ENCODE results near the gene KIF23. TPM values are rescaled to one million over a fixed set of nuclear protein-coding genes. Genes with fewer than 3 reads are reported as not detected.

KIF23 gene
- total RNA-seq, 5 donors from 2014 or later (not counting 1 experiment from before 2014, with no cell fraction given) = 0.36 to 2.2 (median 0.76) TPM

- peaks cover 0 to 12% of the 10 kb centered on the region in 2 experiments for H3K4me1 ChIP-seq (ENCODE audit: control insufficient read depth in 1 of 2, extremely low read depth in 1 of 2, insufficient read depth in 2 of 2, low read length in 2 of 2)
- H3K9me3 Mint-ChIP-seq = no peaks in the 10 kb centered on the region
- no peak for DNase-seq
- no peaks in the 10 kb centered on the region for H3K36me3 Mint-ChIP-seq
- no peak overlapping the region for H3K4me3 Mint-ChIP-seq
- H3K36me3 ChIP-seq (ENCODE audit: control insufficient read depth in 2 of 2, extremely low read depth in 1 of 2, insufficient read depth in 1 of 2, low read length in 1 of 2) = no peaks in the 10 kb centered on the region
- no peak overlapping the region for H3K27ac ChIP-seq (ENCODE audit: low read length)
- CTCF ChIA-PET = no interaction called here
- H3K27me3 Mint-ChIP-seq = peaks cover 9 to 10% of the 10 kb centered on the region in 2 donors
- no peaks in the 10 kb centered on the region for H3K9me3 ChIP-seq
- POLR2A ChIA-PET = no interaction called here
- ATAC-seq (replicated peaks in 1 of 4) = no peak
- H3K4me3 ChIP-seq (ENCODE audit: control insufficient read depth in 1 of 2, extremely low read depth in 1 of 2, low read length in 1 of 2) = no peak overlapping the region
- peaks cover 6 to 18% (median 10%) of the 10 kb centered on the region in 3 donors for H3K4me1 Mint-ChIP-seq
- H3K27me3 ChIP-seq (replicated peaks in 1 of 2; ENCODE audit: control insufficient read depth in 2 of 2, extremely low read depth in 1 of 2, insufficient read depth in 2 of 2, low read length in 1 of 2) = peaks cover 0 to 18% of the 10 kb centered on the region in 2 experiments
- no peak overlapping the region for H3K27ac Mint-ChIP-seq
These were observed 1.9 kb upstream of the KIF23 start for GRCh38 chr15:69412274-69412673.

- WGBS (ENCODE audit: insufficient coverage) = 40% methylated on average over 1 of the region's 1 CpG
- ChIA-PET CTCF (no interaction called here), POLR2A (no interaction called here)
- ATAC-seq (replicated peaks in 1 of 4) = no peak
- Mint-ChIP-seq H3K27ac (no peak overlapping the region), H3K4me1 (peaks cover 6 to 21% (median 10%) of the 10 kb centered on the region in 3 donors), H3K27me3 (peaks cover 7 to 9% of the 10 kb centered on the region in 2 donors), H3K36me3 (no peaks in the 10 kb centered on the region), H3K4me3 (no peak overlapping the region), H3K9me3 (no peaks in the 10 kb centered on the region)
- no peak overlapping the region for H3K4me3 ChIP-seq (ENCODE audit: control insufficient read depth in 1 of 2, extremely low read depth in 1 of 2, low read length in 1 of 2)
- peaks cover 0 to 12% of the 10 kb centered on the region in 2 experiments for H3K4me1 ChIP-seq (ENCODE audit: control insufficient read depth in 1 of 2, extremely low read depth in 1 of 2, insufficient read depth in 2 of 2, low read length in 2 of 2)
- H3K27me3 ChIP-seq (replicated peaks in 1 of 2; ENCODE audit: control insufficient read depth in 2 of 2, extremely low read depth in 1 of 2, insufficient read depth in 2 of 2, low read length in 1 of 2) = peaks cover 0 to 18% of the 10 kb centered on the region in 2 experiments
- DNase-seq = no peak
- H3K36me3 ChIP-seq (ENCODE audit: control insufficient read depth in 2 of 2, extremely low read depth in 1 of 2, insufficient read depth in 1 of 2, low read length in 1 of 2) = no peaks in the 10 kb centered on the region
- no peaks in the 10 kb centered on the region for H3K9me3 ChIP-seq
- H3K27ac ChIP-seq (ENCODE audit: low read length) = no peak overlapping the region
These were observed 1.4 kb upstream of the KIF23 start for GRCh38 chr15:69412701-69413100.

DNA sequence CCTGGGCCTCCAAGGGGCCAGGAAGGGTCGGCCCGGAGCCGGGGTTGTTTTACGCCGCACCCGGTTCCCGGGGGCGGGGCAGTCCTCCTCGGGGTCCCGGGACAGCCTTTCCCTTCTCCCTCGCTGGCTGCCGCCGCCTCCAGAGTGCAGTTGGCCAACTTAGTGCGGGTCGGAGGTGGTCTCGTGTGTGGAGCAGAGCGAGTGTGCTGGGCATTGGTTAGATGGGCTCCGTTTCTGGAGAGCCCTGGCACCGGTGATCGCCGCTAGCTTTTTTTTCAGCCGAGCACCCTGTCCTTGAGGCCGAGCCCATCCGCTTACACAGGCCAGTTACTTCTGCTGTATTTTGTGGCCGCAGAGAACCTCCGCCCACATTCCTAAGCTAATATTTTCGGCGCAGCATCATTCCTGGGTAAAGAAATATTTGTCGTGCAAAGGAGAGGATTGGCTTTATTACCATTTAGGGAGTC lies 585 bp downstream of the KIF23 start:
- Mint-ChIP-seq H3K36me3 (no peaks in the 10 kb centered on the region), H3K4me3 (peak overlapping the region; percentile 68 to 76 (median 75)), H3K27ac (no peak overlapping the region), H3K9me3 (no peaks in the 10 kb centered on the region), H3K4me1 (peaks cover 6 to 26% (median 10%) of the 10 kb centered on the region in 3 donors), H3K27me3 (peaks cover 8% of the 10 kb centered on the region in 2 donors)
- WGBS (ENCODE audit: insufficient coverage) = 0% methylated on average over 19 of the region's 29 CpGs
- CTCF ChIA-PET = interaction anchor here in 1 of 2 donors (0.8 to 2.7 kb wide), 2 partner anchors 48 to 53 kb away, joined by 4 to 8 read pairs; no protein-coding TSS in a partner anchor
- POLR2A ChIA-PET = interaction anchor here in 1 of 2 donors (1.0 to 2.7 kb wide), 2 partner anchors 38 to 48 kb away, joined by 3 to 9 read pairs; partner anchors contain the start of gene RPLP1
- DNase-seq (peak in 1 of 35 experiments; percentile 25), ATAC-seq (replicated peaks in 1 of 4) (peak in 2 of 4 experiments; percentile 14 to 22)
- H3K9me3 ChIP-seq = no peaks in the 10 kb centered on the region
- H3K4me1 ChIP-seq (ENCODE audit: control insufficient read depth in 1 of 2, extremely low read depth in 1 of 2, insufficient read depth in 2 of 2, low read length in 2 of 2) = peaks cover 0 to 12% of the 10 kb centered on the region in 2 experiments
- peak overlapping the region; percentile 69 to 80 for H3K4me3 ChIP-seq (ENCODE audit: control insufficient read depth in 1 of 2, extremely low read depth in 1 of 2, low read length in 1 of 2)
- H3K36me3 ChIP-seq (ENCODE audit: control insufficient read depth in 2 of 2, extremely low read depth in 1 of 2, insufficient read depth in 1 of 2, low read length in 1 of 2) = no peaks in the 10 kb centered on the region
- no peak overlapping the region for H3K27ac ChIP-seq (ENCODE audit: low read length)
- peaks cover 0 to 15% of the 10 kb centered on the region in 2 experiments for H3K27me3 ChIP-seq (replicated peaks in 1 of 2; ENCODE audit: control insufficient read depth in 2 of 2, extremely low read depth in 1 of 2, insufficient read depth in 2 of 2, low read length in 1 of 2)

DNA sequence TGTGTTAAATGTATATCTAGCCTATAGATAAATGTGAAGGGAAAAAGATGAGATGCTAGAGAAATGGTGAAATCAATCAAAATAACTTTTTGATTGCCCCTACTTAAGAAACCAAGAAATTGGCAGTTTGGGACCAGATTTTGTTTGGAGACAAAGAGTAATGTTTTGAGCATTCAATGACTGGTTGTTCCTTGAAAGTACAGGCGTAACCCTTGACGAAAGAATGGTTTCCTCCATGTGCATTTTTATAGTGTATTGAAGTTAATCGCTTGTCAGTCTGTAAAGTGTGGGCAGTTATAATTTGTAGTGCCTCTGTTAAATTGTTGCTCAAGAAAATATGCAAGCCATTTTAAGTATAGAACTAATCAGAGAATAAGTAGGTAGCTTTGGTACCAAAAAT lies 1.2 kb downstream of the KIF23 start:
- Mint-ChIP-seq H3K9me3 (no peaks in the 10 kb centered on the region), H3K36me3 (no peaks in the 10 kb centered on the region), H3K4me3 (peak overlapping the region; percentile 46 to 75 (median 53)), H3K27me3 (peaks cover 7 to 8% of the 10 kb centered on the region in 2 donors), H3K27ac (no peak overlapping the region), H3K4me1 (peaks cover 6 to 26% (median 10%) of the 10 kb centered on the region in 3 donors)
- no peak overlapping the region for H3K27ac ChIP-seq (ENCODE audit: low read length)
- 75% methylated on average over 3 of the region's 3 CpGs for WGBS (ENCODE audit: insufficient coverage)
- H3K9me3 ChIP-seq = no peaks in the 10 kb centered on the region
- ATAC-seq (replicated peaks in 1 of 4) = no peak
- POLR2A ChIA-PET = interaction anchor here in 1 of 2 donors (2.7 kb wide), 1 partner anchor 48 kb away, joined by 9 read pairs; no protein-coding TSS in a partner anchor
- no peaks in the 10 kb centered on the region for H3K36me3 ChIP-seq (ENCODE audit: control insufficient read depth in 2 of 2, extremely low read depth in 1 of 2, insufficient read depth in 1 of 2, low read length in 1 of 2)
- CTCF ChIA-PET = interaction anchor here in 1 of 2 donors (2.7 kb wide), 1 partner anchor 48 kb away, joined by 8 read pairs; no protein-coding TSS in a partner anchor
- DNase-seq = no peak
- peaks cover 0 to 13% of the 10 kb centered on the region in 2 experiments for H3K27me3 ChIP-seq (replicated peaks in 1 of 2; ENCODE audit: control insufficient read depth in 2 of 2, extremely low read depth in 1 of 2, insufficient read depth in 2 of 2, low read length in 1 of 2)
- peaks cover 0 to 12% of the 10 kb centered on the region in 2 experiments for H3K4me1 ChIP-seq (ENCODE audit: control insufficient read depth in 1 of 2, extremely low read depth in 1 of 2, insufficient read depth in 2 of 2, low read length in 2 of 2)
- H3K4me3 ChIP-seq (ENCODE audit: control insufficient read depth in 1 of 2, extremely low read depth in 1 of 2, low read length in 1 of 2) = no peak overlapping the region

DNA sequence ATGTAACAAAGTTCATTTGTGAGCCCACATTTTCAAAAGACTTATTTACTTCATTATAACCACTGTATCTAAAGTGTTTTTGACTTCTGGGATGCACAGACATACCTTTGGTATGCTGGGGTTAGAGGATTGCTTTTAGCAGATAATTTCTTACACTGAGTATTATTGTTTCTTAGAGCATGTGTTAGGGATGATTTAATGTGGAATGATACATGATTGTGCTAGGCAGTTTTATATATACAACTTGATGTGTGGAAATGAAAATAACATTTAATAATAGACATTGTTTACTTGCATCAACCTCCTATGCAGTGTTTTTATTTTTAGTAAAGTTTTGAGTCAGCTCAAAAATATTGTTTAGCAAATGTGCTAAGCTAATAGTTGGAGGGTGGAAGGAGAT lies 3.4 kb downstream of the KIF23 start:
- Mint-ChIP-seq H3K9me3 (no peaks in the 10 kb centered on the region), H3K27me3 (peaks cover 7 to 8% of the 10 kb centered on the region in 2 donors), H3K36me3 (no peaks in the 10 kb centered on the region), H3K4me1 (peaks cover 6 to 26% (median 10%) of the 10 kb centered on the region in 3 donors), H3K27ac (no peak overlapping the region), H3K4me3 (no peak overlapping the region)
- Histone ChIP-seq H3K4me1 (ENCODE audit: control insufficient read depth in 1 of 2, extremely low read depth in 1 of 2, insufficient read depth in 2 of 2, low read length in 2 of 2) (peaks cover 0 to 12% of the 10 kb centered on the region in 2 experiments), H3K27me3 (replicated peaks in 1 of 2; ENCODE audit: control insufficient read depth in 2 of 2, extremely low read depth in 1 of 2, insufficient read depth in 2 of 2, low read length in 1 of 2) (peaks cover 0 to 13% of the 10 kb centered on the region in 2 experiments), H3K36me3 (ENCODE audit: control insufficient read depth in 2 of 2, extremely low read depth in 1 of 2, insufficient read depth in 1 of 2, low read length in 1 of 2) (no peaks in the 10 kb centered on the region), H3K9me3 (no peaks in the 10 kb centered on the region), H3K4me3 (ENCODE audit: control insufficient read depth in 1 of 2, extremely low read depth in 1 of 2, low read length in 1 of 2) (no peak overlapping the region), H3K27ac (ENCODE audit: low read length) (no peak overlapping the region)
- CTCF ChIA-PET = no interaction called here
- POLR2A ChIA-PET = interaction anchor here (0.7 to 1.6 kb wide), 3 partner anchors 34 to 107 kb away, joined by 3 to 5 read pairs (median 4); partner anchors contain the start of gene RPLP1 (in 1 of the 2)
- no peak for DNase-seq
- ATAC-seq (replicated peaks in 1 of 4) = no peak

DNA sequence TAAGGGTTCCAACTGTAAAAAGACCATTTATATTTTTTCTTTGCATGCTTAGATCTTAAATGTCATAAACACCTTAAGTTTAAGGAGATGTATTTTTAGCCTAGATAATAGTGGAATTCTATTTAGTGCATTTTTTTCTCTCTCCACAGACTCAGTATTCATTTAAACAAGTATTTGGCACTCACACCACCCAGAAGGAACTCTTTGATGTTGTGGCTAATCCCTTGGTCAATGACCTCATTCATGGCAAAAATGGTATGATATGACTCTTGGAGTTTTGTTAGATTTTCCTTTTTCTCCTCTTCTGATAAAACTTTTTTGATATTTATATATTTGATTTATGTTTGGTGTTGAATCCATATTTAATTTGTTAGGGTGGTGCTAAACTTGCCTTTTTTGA lies 7.3 kb downstream of the KIF23 start:
- H3K9me3 Mint-ChIP-seq = no peaks in the 10 kb centered on the region
- ChIA-PET CTCF (no interaction called here), POLR2A (interaction anchor here in 1 of 2 donors (0.7 kb wide), 1 partner anchor 90 kb away, joined by 3 read pairs; no protein-coding TSS in a partner anchor)
- H3K27ac Mint-ChIP-seq = no peak overlapping the region
- no peak for ATAC-seq (replicated peaks in 1 of 4)
- peaks cover 3 to 6% of the 10 kb centered on the region in 2 donors for H3K27me3 Mint-ChIP-seq
- H3K4me1 Mint-ChIP-seq = peaks cover 0 to 9% (median 0%) of the 10 kb centered on the region in 3 donors
- Histone ChIP-seq H3K27me3 (replicated peaks in 1 of 2; ENCODE audit: control insufficient read depth in 2 of 2, extremely low read depth in 1 of 2, insufficient read depth in 2 of 2, low read length in 1 of 2) (no peaks in the 10 kb centered on the region), H3K4me1 (ENCODE audit: control insufficient read depth in 1 of 2, extremely low read depth in 1 of 2, insufficient read depth in 2 of 2, low read length in 2 of 2) (no peaks in the 10 kb centered on the region), H3K27ac (ENCODE audit: low read length) (no peak overlapping the region), H3K36me3 (ENCODE audit: control insufficient read depth in 2 of 2, extremely low read depth in 1 of 2, insufficient read depth in 1 of 2, low read length in 1 of 2) (no peaks in the 10 kb centered on the region), H3K4me3 (ENCODE audit: control insufficient read depth in 1 of 2, extremely low read depth in 1 of 2, low read length in 1 of 2) (no peak overlapping the region), H3K9me3 (no peaks in the 10 kb centered on the region)
- no peak for DNase-seq
- H3K36me3 Mint-ChIP-seq = no peaks in the 10 kb centered on the region
- no peak overlapping the region for H3K4me3 Mint-ChIP-seq
